NB4 (cell line): ENCODE measurements around the gene CD244.

Source experiments
- DNase-seq: peaks from one replicate; pipeline ENCODE4 v3.0.0; 2010; ENCODE audit warnings: low read depth
- H3K4me3 ChIP-seq: one replicate; pipeline ENCODE4 v1.5.1; 2011; ENCODE audit warnings: mild to moderate bottlenecking, low read depth, low read length, moderate library complexity
- MYC ChIP-seq: IDR thresholded peaks from 2 replicates; pipeline ENCODE4 v1.6.1; 2011; ENCODE audit warnings: low read depth, low read length
- POLR2A ChIP-seq: IDR thresholded peaks from 2 replicates; pipeline ENCODE4 v1.6.1; 2011; ENCODE audit warnings: mild to moderate bottlenecking; ENCODE audit not compliant: insufficient read length; ENCODE audit errors: extremely low read depth
- TF ChIP-seq, protein P1 (sequence below): IDR thresholded peaks from 2 replicates; pipeline ENCODE4 v1.6.1; 2011; ENCODE audit warnings: low read depth, low read length
- TF ChIP-seq, protein P2 (sequence below): IDR thresholded peaks from one replicate; pipeline ENCODE4 v1.5.1; 2012; ENCODE audit warnings: low read depth, low read length

Gene CD244

DNA sequence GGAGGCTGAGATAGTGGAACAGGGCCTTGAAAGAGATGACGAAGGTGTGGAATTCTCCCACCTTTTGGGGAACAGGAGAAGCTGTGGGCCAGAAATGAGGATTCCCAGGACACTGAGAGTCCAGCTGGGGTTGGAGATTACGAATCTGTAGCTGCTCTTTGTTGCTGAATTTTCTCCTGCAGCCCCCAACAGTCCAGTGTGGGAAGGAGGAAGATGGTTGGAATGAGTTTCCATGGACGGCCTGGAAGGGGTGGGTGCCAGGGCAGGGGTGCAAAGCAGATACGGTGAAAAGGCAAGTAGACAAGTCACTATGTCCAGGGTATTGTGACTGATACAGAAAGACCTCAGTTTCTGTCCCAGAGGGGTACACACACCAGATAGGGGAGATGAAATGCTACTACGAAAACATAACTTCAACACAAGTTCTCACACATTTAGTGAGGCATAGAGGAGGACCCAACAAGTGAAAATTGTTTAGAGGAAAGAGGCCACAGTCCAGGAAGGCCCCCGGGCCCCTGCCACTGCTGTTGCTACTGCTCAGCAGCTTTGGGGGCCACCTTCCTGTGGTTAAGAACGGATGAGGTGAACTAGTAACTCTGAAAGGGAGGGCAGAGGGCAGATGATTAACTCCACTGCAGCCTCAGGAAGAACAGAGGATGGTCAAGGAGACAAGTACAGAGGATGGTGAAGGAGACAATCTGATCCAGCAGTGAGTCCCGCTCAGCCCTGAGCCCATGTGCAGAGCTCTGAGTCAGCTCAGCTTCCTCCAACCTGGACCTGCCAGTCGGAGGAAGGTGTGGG, 7.3 kb downstream of the CD244 start:
- H3K4me3 ChIP-seq: no peak overlapping the region
- DNase-seq: peak; percentile 64
- TF ChIP-seq, protein P1, sequence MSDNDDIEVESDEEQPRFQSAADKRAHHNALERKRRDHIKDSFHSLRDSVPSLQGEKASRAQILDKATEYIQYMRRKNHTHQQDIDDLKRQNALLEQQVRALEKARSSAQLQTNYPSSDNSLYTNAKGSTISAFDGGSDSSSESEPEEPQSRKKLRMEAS: no peak
- TF ChIP-seq POLR2A (no peak), MYC (no peak)
- TF ChIP-seq, protein P2, sequence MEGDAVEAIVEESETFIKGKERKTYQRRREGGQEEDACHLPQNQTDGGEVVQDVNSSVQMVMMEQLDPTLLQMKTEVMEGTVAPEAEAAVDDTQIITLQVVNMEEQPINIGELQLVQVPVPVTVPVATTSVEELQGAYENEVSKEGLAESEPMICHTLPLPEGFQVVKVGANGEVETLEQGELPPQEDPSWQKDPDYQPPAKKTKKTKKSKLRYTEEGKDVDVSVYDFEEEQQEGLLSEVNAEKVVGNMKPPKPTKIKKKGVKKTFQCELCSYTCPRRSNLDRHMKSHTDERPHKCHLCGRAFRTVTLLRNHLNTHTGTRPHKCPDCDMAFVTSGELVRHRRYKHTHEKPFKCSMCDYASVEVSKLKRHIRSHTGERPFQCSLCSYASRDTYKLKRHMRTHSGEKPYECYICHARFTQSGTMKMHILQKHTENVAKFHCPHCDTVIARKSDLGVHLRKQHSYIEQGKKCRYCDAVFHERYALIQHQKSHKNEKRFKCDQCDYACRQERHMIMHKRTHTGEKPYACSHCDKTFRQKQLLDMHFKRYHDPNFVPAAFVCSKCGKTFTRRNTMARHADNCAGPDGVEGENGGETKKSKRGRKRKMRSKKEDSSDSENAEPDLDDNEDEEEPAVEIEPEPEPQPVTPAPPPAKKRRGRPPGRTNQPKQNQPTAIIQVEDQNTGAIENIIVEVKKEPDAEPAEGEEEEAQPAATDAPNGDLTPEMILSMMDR: no peak

DNA sequence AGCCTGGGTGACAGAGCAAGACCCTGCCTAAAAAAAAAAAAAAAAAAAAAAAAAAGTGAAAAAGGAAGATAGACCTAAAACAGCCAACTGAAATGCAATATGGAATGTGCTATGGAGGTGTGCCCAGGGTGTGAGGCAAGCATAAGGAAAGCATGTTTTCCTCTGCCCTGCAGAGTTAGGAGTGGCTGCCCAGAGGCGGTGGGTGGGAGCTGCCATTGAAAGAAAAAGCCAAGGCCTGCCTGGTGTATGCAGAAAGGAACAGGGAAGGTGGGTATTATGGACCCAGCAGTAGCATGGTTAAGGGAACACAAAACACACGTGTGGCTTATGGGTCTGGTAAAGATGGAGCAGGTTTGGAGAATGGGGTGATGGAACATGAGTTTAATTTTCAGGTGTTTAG, 8.9 kb downstream of the CD244 start:
- no peak for DNase-seq
- TF ChIP-seq, protein P1: no peak
- no peak for TF ChIP-seq POLR2A
- TF ChIP-seq, protein P2: no peak
- TF ChIP-seq MYC: no peak
- H3K4me3 ChIP-seq: no peak overlapping the region

DNA sequence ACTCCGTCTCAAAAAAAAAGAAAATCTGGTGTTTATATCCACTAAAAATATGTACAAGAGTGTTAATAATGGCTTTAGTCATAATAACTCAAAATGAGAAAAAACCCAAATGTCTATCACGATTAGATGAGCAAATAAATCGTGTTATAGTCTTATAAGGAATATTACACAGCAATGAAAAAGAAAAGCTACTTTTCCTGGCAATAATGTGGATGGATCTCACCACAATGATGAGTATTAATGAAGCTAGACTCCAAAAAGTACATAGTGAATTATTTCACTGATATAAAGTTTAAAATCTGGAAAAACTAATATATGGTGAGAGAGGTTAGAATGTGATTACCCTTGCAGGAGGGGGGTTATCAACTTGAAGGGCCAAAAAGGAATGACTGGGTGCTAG, 9.7 kb downstream of the CD244 start:
- DNase-seq: no peak
- TF ChIP-seq, protein P2: no peak
- TF ChIP-seq POLR2A (no peak), MYC (no peak)
- TF ChIP-seq, protein P1: no peak
- no peak overlapping the region for H3K4me3 ChIP-seq

DNA sequence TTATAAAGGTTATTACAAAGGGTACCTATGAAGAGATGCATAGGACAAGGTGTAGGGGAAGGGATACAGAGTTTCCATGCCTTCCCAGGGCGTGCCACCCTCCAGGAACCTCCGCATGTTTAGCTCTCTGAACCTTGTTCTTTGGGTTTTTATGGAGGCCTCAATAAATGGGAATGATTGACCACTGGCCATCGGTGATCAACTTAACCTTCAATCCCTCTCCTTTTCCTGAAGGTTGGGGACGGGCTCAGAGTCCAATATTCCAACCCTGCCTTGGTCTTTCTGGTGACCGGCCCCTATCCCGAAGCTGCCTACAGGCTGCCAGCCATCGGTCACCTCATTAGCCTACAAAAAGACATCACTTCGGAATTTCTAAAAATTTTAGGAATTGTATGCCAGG, 11.7 kb downstream of the CD244 start:
- H3K4me3 ChIP-seq: no peak overlapping the region
- DNase-seq: no peak
- TF ChIP-seq, protein P2: no peak
- TF ChIP-seq, protein P1: no peak
- TF ChIP-seq POLR2A: no peak
- TF ChIP-seq MYC: no peak

DNA sequence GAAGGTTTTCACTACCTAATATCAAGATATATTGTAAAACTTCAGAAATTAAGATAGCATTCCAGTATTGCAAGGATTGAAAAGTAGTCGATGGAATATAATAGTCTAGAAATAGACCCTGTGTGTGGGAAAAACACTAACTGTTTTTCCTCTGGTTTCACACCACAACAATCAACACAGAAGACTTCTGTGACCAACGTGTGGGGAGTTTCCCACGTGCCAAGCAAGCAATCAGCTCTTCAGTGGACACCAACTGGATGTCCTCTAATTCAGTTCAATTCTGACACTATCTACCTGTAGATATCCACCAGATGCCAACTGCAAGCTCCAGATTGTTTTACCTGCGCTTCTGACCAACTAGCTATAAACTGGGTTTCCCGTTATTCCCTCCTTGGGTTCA, 12.1 kb downstream of the CD244 start:
- H3K4me3 ChIP-seq: no peak overlapping the region
- TF ChIP-seq, protein P2: no peak
- TF ChIP-seq MYC (no peak), POLR2A (no peak)
- TF ChIP-seq, protein P1: no peak
- no peak for DNase-seq
